Right renal pelvis (tissue), 4 donors: ENCODE results near the gene WDR93. TPM values are rescaled to one million over a fixed set of nuclear protein-coding genes. Genes with fewer than 3 reads are reported as not detected.
"Not testable (repeated sequence)": the region's sequence is repeated elsewhere in the genome, so short reads cannot be mapped to it uniquely, and the experiment has no call there.

Experiments used
- DNase-seq, 4 donors: peaks; one replicate each; pipeline ENCODE4 v3.0.0-alpha.2; 2013; ENCODE audit warnings: low read depth in 4 of 4, low spot score in 3 of 4, missing footprints in 1 of 4
- polyA plus RNA-seq, 4 donors: library from polyadenylated mRNA; unstranded; fragments of 120-200 nt; gene quantifications; one replicate each; pipeline ENCODE4 v1.2.1, GENCODE V29; 2013; ENCODE audit not compliant: insufficient read length in 4 of 4

The WDR93 gene
- polyA plus RNA-seq, 4 donors, result 2.1 to 3.1 (median 2.3) TPM

- no peak for DNase-seq
Measured at GRCh38 chr15:89784686-89784960, 94.0 kb downstream of the WDR93 start.

- no peak for DNase-seq
Measured at GRCh38 chr15:89785064-89785773, 94.6 kb downstream of the WDR93 start.

- DNase-seq, result no peak
Measured at GRCh38 chr15:89785774-89786140, 95.1 kb downstream of the WDR93 start.

GRCh38 chr15:89787944-89788343 lies 97.3 kb downstream of the WDR93 start:
- no peak for DNase-seq

- DNase-seq, result not testable (repeated sequence)
Measured at GRCh38 chr15:89788585-89788984, 98.0 kb downstream of the WDR93 start.

GRCh38 chr15:89790206-89790605 lies 99.6 kb downstream of the WDR93 start:
- DNase-seq, result no peak

- DNase-seq, result no peak
Measured at GRCh38 chr15:89790661-89791060, 100.0 kb downstream of the WDR93 start.

GRCh38 chr15:89792106-89792805 lies 101.6 kb downstream of the WDR93 start:
- DNase-seq, result no peak

Other genes with a start within 250 kb of the WDR93 start
- gene RHCG, start 194.2 kb upstream of the WDR93 start, polyA plus RNA-seq, result 1 to 10 TPM; 2.2 to 3.3 (median 3.1) TPM
- gene TICRR, start 115.3 kb upstream of the WDR93 start, polyA plus RNA-seq, result 1 to 10 TPM; 8.6 to 9.8 (median 9.4) TPM
- gene KIF7, start 35.3 kb upstream of the WDR93 start, polyA plus RNA-seq, result 10 to 100 TPM in 3 of 4 donors, 1 to 10 TPM in 1; 9.7 to 13.4 (median 10.2) TPM
- 1 to 10 TPM in 1 of 4 donors, under 1 TPM in 3; 0.68 to 1.3 (median 0.93) TPM for gene PLIN1, start 11.4 kb upstream of the WDR93 start, polyA plus RNA-seq
- 10 to 100 TPM; 16.3 to 22.1 (median 20.0) TPM for gene PEX11A, start 57 bp upstream of the WDR93 start, polyA plus RNA-seq
- 1 to 10 TPM in 3 of 4 donors, under 1 TPM in 1; 0.72 to 1.9 (median 1.2) TPM for gene MESP1, start 60.4 kb downstream of the WDR93 start, polyA plus RNA-seq
- under 1 TPM; 0.18 to 0.80 (median 0.52) TPM for gene MESP2, start 85.5 kb downstream of the WDR93 start, polyA plus RNA-seq
- 100 to 1,000 TPM in 2 of 4 donors, 10 to 100 TPM in 2; 66.5 to 128 (median 98.2) TPM for gene ANPEP, start 124.0 kb downstream of the WDR93 start, polyA plus RNA-seq
- 10 to 100 TPM; 36.4 to 51.2 (median 40.2) TPM for gene AP3S2, start 203.2 kb downstream of the WDR93 start, polyA plus RNA-seq
- 10 to 100 TPM; 25.5 to 31.1 (median 29.7) TPM for gene ARPIN, start 222.1 kb downstream of the WDR93 start, polyA plus RNA-seq